ENCODE measurements around the gene HSD11B2. TPM values are rescaled to one million over a fixed set of nuclear protein-coding genes. Genes with fewer than 3 reads are reported as not detected.

The HSD11B2 gene
- total RNA-seq, 1 experiment from 2014 or later, result 0.77 TPM

GRCh38 chr16:67392301-67393059 is 38.4 kb upstream of the HSD11B2 start:
- no TSS peak for BruUV-seq (replicated peaks)
- no peak for ATAC-seq
- Histone ChIP-seq H3K36me3 (ENCODE audit: control insufficient read depth, insufficient read depth, low read length) (no peaks in the 10 kb centered on the region), H3K9me3 (ENCODE audit: control insufficient read depth, insufficient read depth, low read depth, low read length) (no peaks in the 10 kb centered on the region), H3K4me3 (ENCODE audit: low read depth in 2 of 2, low read length in 2 of 2) (peak overlapping the region in 1 of 2 experiments; percentile 22; a peak in 2 of 4 replicates), H3K27ac (ENCODE audit: low read length) (no peak overlapping the region), H3K4me1 (ENCODE audit: control insufficient read depth, insufficient read depth, low read length) (no peaks in the 10 kb centered on the region; the same call in 1 of the 2 replicates), H3K27me3 (ENCODE audit: control insufficient read depth, insufficient read depth, low read length) (no peaks in the 10 kb centered on the region)
- TF ChIP-seq CTCF (IDR thresholded peaks at IDR 0.05) (no peak), POLR2AphosphoS5 (IDR thresholded peaks at IDR 0.05; ENCODE audit: low read depth, low read length) (no peak), TCF7L2 (IDR thresholded peaks at IDR 0.05; ENCODE audit: low read depth, low read length) (no peak), REST (IDR thresholded peaks at IDR 0.05; ENCODE audit: insufficient read depth in 1 of 2, low read depth in 2 of 2, low read length in 1 of 2) (no peak), SIN3A (IDR thresholded peaks at IDR 0.05; ENCODE audit: borderline replicate concordance, insufficient read depth, low read depth, low read length) (no peak)
- intact Hi-C loops (cut with micrococcal nuclease; ENCODE audit: unreplicated experiment) (no loop called here), in situ Hi-C loops (cut with HindIII; ENCODE audit: low pct_unique_long_range_greater_than_20kb, low sequenced_read_pairs) (no loop called here)
- DNase-seq (ENCODE audit: low read depth, low spot score), result no peak
- ChIA-PET CTCF (interaction anchor here (1.2 kb wide), 1 partner anchor 132 kb away, joined by 3 read pairs; no protein-coding TSS in a partner anchor), POLR2A (no interaction called here)

- POLR2A ChIA-PET, result no interaction called here
- BruUV-seq (replicated peaks), result no TSS peak
- no peaks in the 10 kb centered on the region for H3K9me3 ChIP-seq (ENCODE audit: control insufficient read depth, insufficient read depth, low read depth, low read length)
- in situ Hi-C loops (cut with HindIII; ENCODE audit: low pct_unique_long_range_greater_than_20kb, low sequenced_read_pairs) (no loop called here), intact Hi-C loops (cut with micrococcal nuclease; ENCODE audit: unreplicated experiment) (no loop called here)
- ATAC-seq, result peak; percentile 77
- H3K4me3 ChIP-seq (ENCODE audit: low read depth in 2 of 2, low read length in 2 of 2), result peak within 1 kb of the TSS; percentile 22 to 50
- CTCF ChIA-PET, result no interaction called here
- H3K36me3 ChIP-seq (ENCODE audit: control insufficient read depth, insufficient read depth, low read length), result no peaks in the 10 kb centered on the region
- no peaks in the 10 kb centered on the region; the same call in 1 of the 2 replicates for H3K4me1 ChIP-seq (ENCODE audit: control insufficient read depth, insufficient read depth, low read length)
- H3K27me3 ChIP-seq (ENCODE audit: control insufficient read depth, insufficient read depth, low read length), result no peaks in the 10 kb centered on the region
- H3K27ac ChIP-seq (ENCODE audit: low read length), result no peak within 1 kb of the TSS
- no peak for DNase-seq (ENCODE audit: low read depth, low spot score)
- peak; percentile 62 for TF ChIP-seq CTCF (IDR thresholded peaks at IDR 0.05)
- TF ChIP-seq SIN3A (IDR thresholded peaks at IDR 0.05; ENCODE audit: borderline replicate concordance, insufficient read depth, low read depth, low read length), result no peak
Measured at GRCh38 chr16:67393111-67393787, 37.7 kb upstream of the HSD11B2 start, which contains the start of gene TPPP3. Gene TPPP3 (minus strand): TSS chr16:67393498. CDS start chr16:67391111, 2,387 bp downstream.
